Adrenal gland (tissue), 5 donors: ENCODE results near the gene PARP3.

Experiments
- CTCF ChIP-seq, 6 experiments: fragments of 450-650 bp in 4 of 6; fragments of 200-600 bp in 2 of 6; sonication (generic) in 1 of 6; IDR thresholded peaks; 1 replicate in 5 of 6; 2 replicates in 1 of 6; pipeline versions ENCODE4 v1.5.1 to v1.8.0; 2016 to 2021; ENCODE audit warnings: antibody characterized with exemption in 6 of 6, mild to moderate bottlenecking in 2 of 6, moderate library complexity in 1 of 6
- POLR2A ChIP-seq, 2 donors: fragments of 450-650 bp; IDR thresholded peaks; one replicate each; pipeline ENCODE4 v1.6.1; 2017; ENCODE audit warnings: antibody characterized with exemption in 2 of 2, mild to moderate bottlenecking in 2 of 2, moderate library complexity in 1 of 2
- donor health status: DM: no; HTN: no; CAD: no.

- no peak for TF ChIP-seq CTCF (IDR thresholded peaks at IDR 0.05)
- no peak for TF ChIP-seq POLR2A (IDR thresholded peaks at IDR 0.05)
Measured at GRCh38 chr3:51940648-51941462, 1.3 kb upstream of the PARP3 start.
